IPS-20b (cell line): ENCODE measurements around the gene POLDIP3.
"Not testable (repeated sequence)": the region's sequence is repeated elsewhere in the genome, so short reads cannot be mapped to it uniquely, and the experiment has no call there.

Source experiments
- H3K27ac ChIP-seq: one replicate; pipeline ENCODE4 v1.5.1; 2013; ENCODE audit warnings: low read length
- H3K27me3 ChIP-seq: 2 replicates; pipeline ENCODE4 v1.6.1; 2013; ENCODE audit warnings: mild to moderate bottlenecking, low read length, inconsistent platforms; ENCODE audit not compliant: insufficient read depth
- H3K36me3 ChIP-seq: 2 replicates; pipeline ENCODE4 v1.6.1; 2013; ENCODE audit warnings: low read depth, mild to moderate bottlenecking, inconsistent platforms, low read length, moderate library complexity; ENCODE audit not compliant: insufficient read depth
- H3K4me1 ChIP-seq: 2 replicates; pipeline ENCODE4 v1.6.1; 2013; ENCODE audit warnings: mild to moderate bottlenecking, control low read depth, inconsistent platforms, low read length, moderate library complexity; ENCODE audit not compliant: insufficient read depth
- H3K4me3 ChIP-seq: 2 replicates; pipeline ENCODE4 v1.5.1; 2013; ENCODE audit warnings: mild to moderate bottlenecking, low read length, inconsistent platforms
- H3K9ac ChIP-seq: 2 replicates; pipeline ENCODE4 v1.6.1; 2013; ENCODE audit warnings: low read depth, mild to moderate bottlenecking, inconsistent platforms, low read length, moderate library complexity
- H3K9me3 ChIP-seq: 2 replicates; pipeline ENCODE4 v1.6.1; 2013; ENCODE audit warnings: mild to moderate bottlenecking, low read depth, low read length, inconsistent platforms; ENCODE audit not compliant: insufficient read depth

The POLDIP3 gene

GRCh38 chr22:42596336-42596735 is 18.3 kb downstream of the POLDIP3 start:
- no peak overlapping the region for H3K4me3 ChIP-seq
- no peaks in the 10 kb centered on the region for H3K27me3 ChIP-seq
- H3K9me3 ChIP-seq = no peaks in the 10 kb centered on the region
- peaks cover 97% of the 10 kb centered on the region for H3K36me3 ChIP-seq
- H3K4me1 ChIP-seq = no peaks in the 10 kb centered on the region
- H3K27ac ChIP-seq = no peak overlapping the region
- H3K9ac ChIP-seq = no peak overlapping the region

- no peak overlapping the region for H3K27ac ChIP-seq
- H3K9ac ChIP-seq = no peak overlapping the region
- peaks cover 95% of the 10 kb centered on the region for H3K36me3 ChIP-seq
- no peaks in the 10 kb centered on the region for H3K9me3 ChIP-seq
- H3K4me1 ChIP-seq = no peaks in the 10 kb centered on the region
- no peak overlapping the region for H3K4me3 ChIP-seq
- H3K27me3 ChIP-seq = no peaks in the 10 kb centered on the region
Measured at GRCh38 chr22:42595434-42595833, 19.2 kb downstream of the POLDIP3 start.

GRCh38 chr22:42591987-42592386 is 22.7 kb downstream of the POLDIP3 start:
- H3K36me3 ChIP-seq = peaks cover 95% of the 10 kb centered on the region
- H3K4me1 ChIP-seq = no peaks in the 10 kb centered on the region
- H3K27me3 ChIP-seq = no peaks in the 10 kb centered on the region
- H3K9ac ChIP-seq = no peak overlapping the region
- no peak overlapping the region for H3K4me3 ChIP-seq
- H3K27ac ChIP-seq = no peak overlapping the region
- no peaks in the 10 kb centered on the region for H3K9me3 ChIP-seq

- no peaks in the 10 kb centered on the region for H3K9me3 ChIP-seq
- H3K9ac ChIP-seq = no peak overlapping the region
- no peaks in the 10 kb centered on the region for H3K27me3 ChIP-seq
- H3K4me1 ChIP-seq = no peaks in the 10 kb centered on the region
- H3K36me3 ChIP-seq = peaks cover 94% of the 10 kb centered on the region
- H3K27ac ChIP-seq = no peak overlapping the region
- no peak overlapping the region for H3K4me3 ChIP-seq
Measured at GRCh38 chr22:42587588-42588175, 27.0 kb downstream of the POLDIP3 start.

GRCh38 chr22:42586381-42586780 is 28.3 kb downstream of the POLDIP3 start:
- no peaks in the 10 kb centered on the region for H3K4me1 ChIP-seq
- H3K36me3 ChIP-seq = peaks cover 81% of the 10 kb centered on the region
- H3K4me3 ChIP-seq = no peak overlapping the region
- no peak overlapping the region for H3K9ac ChIP-seq
- no peaks in the 10 kb centered on the region for H3K27me3 ChIP-seq
- no peak overlapping the region for H3K27ac ChIP-seq
- no peaks in the 10 kb centered on the region for H3K9me3 ChIP-seq

GRCh38 chr22:42585096-42585495 is 29.6 kb downstream of the POLDIP3 start:
- no peak overlapping the region for H3K4me3 ChIP-seq
- no peaks in the 10 kb centered on the region for H3K27me3 ChIP-seq
- no peak overlapping the region for H3K27ac ChIP-seq
- peaks cover 70% of the 10 kb centered on the region for H3K36me3 ChIP-seq
- no peak overlapping the region for H3K9ac ChIP-seq
- no peaks in the 10 kb centered on the region for H3K9me3 ChIP-seq
- no peaks in the 10 kb centered on the region for H3K4me1 ChIP-seq

GRCh38 chr22:42584364-42584940 is 30.2 kb downstream of the POLDIP3 start:
- no peaks in the 10 kb centered on the region for H3K27me3 ChIP-seq
- H3K9ac ChIP-seq = no peak overlapping the region
- H3K9me3 ChIP-seq = no peaks in the 10 kb centered on the region
- H3K27ac ChIP-seq = no peak overlapping the region
- H3K4me3 ChIP-seq = no peak overlapping the region
- H3K4me1 ChIP-seq = no peaks in the 10 kb centered on the region
- peaks cover 70% of the 10 kb centered on the region for H3K36me3 ChIP-seq

- no peak overlapping the region for H3K27ac ChIP-seq
- H3K36me3 ChIP-seq = peaks cover 73% of the 10 kb centered on the region
- H3K27me3 ChIP-seq = no peaks in the 10 kb centered on the region
- H3K4me1 ChIP-seq = no peaks in the 10 kb centered on the region
- H3K4me3 ChIP-seq = no peak overlapping the region
- no peaks in the 10 kb centered on the region for H3K9me3 ChIP-seq
- H3K9ac ChIP-seq = no peak overlapping the region
Measured at GRCh38 chr22:42582987-42583386, 31.7 kb downstream of the POLDIP3 start.

- Histone ChIP-seq H3K36me3 (peaks cover 73% of the 10 kb centered on the region), H3K27me3 (no peaks in the 10 kb centered on the region), H3K9me3 (no peaks in the 10 kb centered on the region), H3K4me3 (peak overlapping the region; percentile 75), H3K4me1 (no peaks in the 10 kb centered on the region), H3K27ac (no peak overlapping the region), H3K9ac (peak overlapping the region; percentile 83)
Measured at GRCh38 chr22:42581762-42582716, 32.6 kb downstream of the POLDIP3 start.

- Histone ChIP-seq H3K36me3 (peaks cover 68% of the 10 kb centered on the region), H3K9ac (peak overlapping the region; percentile 83)
Measured at GRCh38 chr22:42581194-42581761, 33.4 kb downstream of the POLDIP3 start.

GRCh38 chr22:42580040-42580439 is 34.6 kb downstream of the POLDIP3 start:
- not testable (repeated sequence) for H3K9ac ChIP-seq, H3K4me3 ChIP-seq, H3K9me3 ChIP-seq, H3K27ac ChIP-seq, H3K4me1 ChIP-seq, H3K27me3 ChIP-seq
- H3K36me3 ChIP-seq = peaks cover 55% of the 10 kb centered on the region

More at GRCh38 chr22:42581194-42581761, 33.4 kb downstream of the POLDIP3 start:
- H3K4me3 ChIP-seq = peak overlapping the region; percentile 76
- not testable (repeated sequence) for H3K27ac ChIP-seq, H3K9me3 ChIP-seq, H3K4me1 ChIP-seq, H3K27me3 ChIP-seq
